ENCODE data around the gene P2RY8. TPM values are rescaled to one million over a fixed set of nuclear protein-coding genes. Genes with fewer than 3 reads are reported as not detected.

P2RY8 gene
- total RNA-seq, 3 donors from 2014 or later = 1.3 to 3.2 (median 1.5) TPM

GRCh38 chrX:1536712-1537030 is 314 bp downstream of the P2RY8 start:
- peak overlapping the region; percentile 36 to 48 (median 38) for H3K4me3 ChIP-seq
- DNase-seq (ENCODE audit: low spot score in 2 of 2) = no peak
- H3K9me3 ChIP-seq = no peaks in the 10 kb centered on the region
- no peaks in the 10 kb centered on the region for H3K36me3 ChIP-seq
- no peaks in the 10 kb centered on the region for H3K4me1 ChIP-seq
- intact Hi-C loops (cut with DNase I; ENCODE audit: low total_unique reads) = no loop called here
- TF ChIP-seq POLR2A (IDR thresholded peaks at IDR 0.05) = no peak
- H3K27me3 ChIP-seq = peaks cover 0 to under 1% of the 10 kb centered on the region in 2 donors
- peak overlapping the region in 1 of 2 donors; percentile 63 for H3K27ac ChIP-seq

GRCh38 chrX:1535241-1536041 is 1.5 kb downstream of the P2RY8 start:
- H3K36me3 ChIP-seq = no peaks in the 10 kb centered on the region
- TF ChIP-seq POLR2AphosphoS5 (IDR thresholded peaks at IDR 0.05) (no peak), POLR2A (IDR thresholded peaks at IDR 0.05) (no peak), CTCF (IDR thresholded peaks at IDR 0.05) (no peak)
- H3K9me3 ChIP-seq = no peaks in the 10 kb centered on the region
- peaks cover 0 to 9% of the 10 kb centered on the region in 2 donors for H3K27me3 ChIP-seq
- H3K27ac ChIP-seq = no peak overlapping the region
- intact Hi-C loops (cut with DNase I; ENCODE audit: low total_unique reads) = no loop called here
- H3K4me1 ChIP-seq = no peaks in the 10 kb centered on the region
- DNase-seq (ENCODE audit: low spot score in 2 of 2) = no peak
- peak overlapping the region; percentile 36 to 48 (median 38) for H3K4me3 ChIP-seq

GRCh38 chrX:1534301-1535168 is 2.5 kb downstream of the P2RY8 start:
- DNase-seq (ENCODE audit: low spot score in 2 of 2) = no peak
- peak overlapping the region in 1 of 3 donors; percentile 38 for H3K4me3 ChIP-seq
- H3K36me3 ChIP-seq = no peaks in the 10 kb centered on the region
- H3K27ac ChIP-seq = no peak overlapping the region
- TF ChIP-seq POLR2A (IDR thresholded peaks at IDR 0.05) (no peak), CTCF (IDR thresholded peaks at IDR 0.05) (no peak), POLR2AphosphoS5 (IDR thresholded peaks at IDR 0.05) (no peak)
- no peaks in the 10 kb centered on the region for H3K4me1 ChIP-seq
- H3K9me3 ChIP-seq = no peaks in the 10 kb centered on the region
- intact Hi-C loops (cut with DNase I; ENCODE audit: low total_unique reads) = no loop called here
- peaks cover 0 to 9% of the 10 kb centered on the region in 2 donors for H3K27me3 ChIP-seq

- Histone ChIP-seq H3K27me3 (peaks cover 0 to 9% of the 10 kb centered on the region in 2 donors), H3K4me3 (no peak overlapping the region), H3K27ac (no peak overlapping the region), H3K4me1 (no peaks in the 10 kb centered on the region), H3K36me3 (no peaks in the 10 kb centered on the region), H3K9me3 (no peaks in the 10 kb centered on the region)
- intact Hi-C loops (cut with DNase I; ENCODE audit: low total_unique reads) = no loop called here
- DNase-seq (ENCODE audit: low spot score in 2 of 2) = no peak
- TF ChIP-seq CTCF (IDR thresholded peaks at IDR 0.05) (no peak), POLR2A (IDR thresholded peaks at IDR 0.05) (no peak), POLR2AphosphoS5 (IDR thresholded peaks at IDR 0.05) (no peak)
These were observed 3.9 kb downstream of the P2RY8 start for GRCh38 chrX:1533058-1533457.

- Histone ChIP-seq H3K27me3 (peaks cover 0 to 9% of the 10 kb centered on the region in 2 donors), H3K9me3 (no peaks in the 10 kb centered on the region), H3K36me3 (no peaks in the 10 kb centered on the region), H3K4me3 (no peak overlapping the region), H3K27ac (no peak overlapping the region), H3K4me1 (no peaks in the 10 kb centered on the region)
- intact Hi-C loops (cut with DNase I; ENCODE audit: low total_unique reads) = no loop called here
- TF ChIP-seq POLR2A (IDR thresholded peaks at IDR 0.05) = no peak
- no peak for DNase-seq (ENCODE audit: low spot score in 2 of 2)
These were observed 5.7 kb downstream of the P2RY8 start for GRCh38 chrX:1531096-1531890.
